Gastrocnemius medialis (tissue), 4 donors: Measurements from ENCODE around the gene SLC35F1. TPM values are rescaled to one million over a fixed set of nuclear protein-coding genes. Genes with fewer than 3 reads are reported as not detected.

ENCODE experiments used
- ATAC-seq, 2 donors: fragments of 150-250 bp; one replicate each; pipeline ENCODE4 v1.9.1; 2016
- DNase-seq, 2 donors: peaks; one replicate each; pipeline ENCODE4 v3.0.0-alpha.2; 2019
- H3K27ac ChIP-seq, 4 donors: fragments of 200-600 bp; sonication (generic); 1 replicate in 1 of 4; 2 replicates in 3 of 4; pipeline ENCODE4 v1.5.1; 2016 to 2018; ENCODE audit warnings: mild to moderate bottlenecking in 2 of 4, moderate library complexity in 1 of 4
- H3K27me3 ChIP-seq, 3 donors: fragments of 200-600 bp; sonication (generic) in 2 of 3; 1 replicate in 1 of 3; 2 replicates in 2 of 3; pipeline versions ENCODE4 v1.5.1 to v1.6.0; 2016 to 2019; ENCODE audit warnings: mild to moderate bottlenecking in 1 of 3, moderate library complexity in 1 of 3
- H3K36me3 ChIP-seq, 2 donors: fragments of 200-600 bp; sonication (generic) in 1 of 2; one replicate each; pipeline ENCODE4 v1.5.1; 2017 to 2018
- H3K4me1 ChIP-seq, 2 donors: fragments of 200-600 bp; sonication (generic) in 1 of 2; one replicate each; pipeline ENCODE4 v1.5.1; 2016 to 2017; ENCODE audit warnings: mild to moderate bottlenecking in 2 of 2
- H3K4me3 ChIP-seq, 4 donors: fragments of 200-600 bp; sonication (generic) in 3 of 4; 1 replicate in 1 of 4; 2 replicates in 3 of 4; pipeline ENCODE4 v1.5.1; 2016 to 2019; ENCODE audit warnings: mild to moderate bottlenecking in 2 of 4
- H3K9me3 ChIP-seq, 3 donors: fragments of 200-600 bp; sonication (generic) in 2 of 3; 1 replicate in 1 of 3; 2 replicates in 2 of 3; pipeline ENCODE4 v1.5.1; 2016 to 2019
- CTCF ChIP-seq, 5 experiments: fragments of 450-650 bp in 3 of 5; fragments of 200-600 bp in 2 of 5; sonication (generic) in 2 of 5; IDR thresholded peaks in 4 of 5; conservative IDR thresholded peaks in 1 of 5; 1 replicate in 4 of 5; 2 replicates in 1 of 5; pipeline ENCODE4 v1.5.1; 2016 to 2019; ENCODE audit warnings: antibody characterized with exemption in 5 of 5, mild to moderate bottlenecking in 3 of 5, moderate library complexity in 3 of 5
- POLR2A ChIP-seq, 2 donors: fragments of 450-650 bp; IDR thresholded peaks; one replicate each; pipeline ENCODE4 v1.6.1; 2017; ENCODE audit warnings: antibody characterized with exemption in 2 of 2, mild to moderate bottlenecking in 2 of 2, moderate library complexity in 2 of 2
- in situ Hi-C, 4 donors: fragments of 200-750 bp; cut with MboI; loops; one replicate each; pipeline versions ENCODE4 v1.15.0 to v1.8.0; 2017; ENCODE audit warnings: low sequenced_read_pairs in 4 of 4
- intact Hi-C: fragments of 100-400 bp; cut with DNase I; formaldehyde crosslinking; loops from one replicate; pipeline ENCODE4 v1.15.1; 2023; ENCODE audit warnings: low total_unique reads
- total RNA-seq, 4 donors: library from RNA; depleted of rRNA; stranded (reverse); fragments of >200 nt; gene quantifications; one replicate each; pipeline versions ENCODE4 v1.1.0 to v1.2.3, GENCODE V29; 2016

Gene SLC35F1
- total RNA-seq, 4 donors from 2014 or later, result 0.13 to 0.29 TPM; not detected in 2

- no peak overlapping the region for H3K4me3 ChIP-seq
- H3K9me3 ChIP-seq, result no peaks in the 10 kb centered on the region
- no peak overlapping the region for H3K27ac ChIP-seq
- in situ Hi-C loops (no loop called here), intact Hi-C loops (no loop called here)
- H3K4me1 ChIP-seq, result peaks cover 15 to 17% of the 10 kb centered on the region in 2 donors
- ATAC-seq (no peak), DNase-seq (no peak)
- H3K36me3 ChIP-seq, result no peaks in the 10 kb centered on the region
- no peaks in the 10 kb centered on the region for H3K27me3 ChIP-seq
- TF ChIP-seq POLR2A (IDR thresholded peaks at IDR 0.05) (no peak), CTCF (IDR thresholded peaks at IDR 0.05 in 4 of 5, conservative IDR thresholded peaks at IDR 0.05 in 1 of 5) (no peak)
Measured at GRCh38 chr6:118313762-118314161, 406.7 kb downstream of the SLC35F1 start.

- intact Hi-C loops (no loop called here), in situ Hi-C loops (no loop called here)
- H3K27me3 ChIP-seq, result no peaks in the 10 kb centered on the region
- peak overlapping the region in 1 of 4 donors; percentile 31 for H3K4me3 ChIP-seq
- H3K27ac ChIP-seq, result peak overlapping the region; percentile 32 to 71 (median 60)
- H3K36me3 ChIP-seq, result no peaks in the 10 kb centered on the region
- TF ChIP-seq POLR2A (IDR thresholded peaks at IDR 0.05) (no peak), CTCF (IDR thresholded peaks at IDR 0.05 in 4 of 5, conservative IDR thresholded peaks at IDR 0.05 in 1 of 5) (no peak)
- DNase-seq, result no peak
- no peaks in the 10 kb centered on the region for H3K9me3 ChIP-seq
- H3K4me1 ChIP-seq, result peaks cover 31% of the 10 kb centered on the region in 2 donors
- ATAC-seq, result peak; percentile 41 to 47
Measured at GRCh38 chr6:118316796-118317384, 409.8 kb downstream of the SLC35F1 start.

GRCh38 chr6:118317581-118318563 is 410.8 kb downstream of the SLC35F1 start:
- in situ Hi-C loops, result no loop called here
- ATAC-seq (peak; percentile 45 to 64), DNase-seq (no peak)
- intact Hi-C loops, result no loop called here
- H3K27me3 ChIP-seq, result no peaks in the 10 kb centered on the region
- no peak for TF ChIP-seq POLR2A (IDR thresholded peaks at IDR 0.05)
- TF ChIP-seq CTCF (IDR thresholded peaks at IDR 0.05 in 4 of 5, conservative IDR thresholded peaks at IDR 0.05 in 1 of 5), result no peak
- peaks cover 31% of the 10 kb centered on the region in 2 donors for H3K4me1 ChIP-seq
- H3K4me3 ChIP-seq, result peak overlapping the region in 1 of 4 donors; percentile 31
- H3K36me3 ChIP-seq, result no peaks in the 10 kb centered on the region
- no peaks in the 10 kb centered on the region for H3K9me3 ChIP-seq
- H3K27ac ChIP-seq, result peak overlapping the region; percentile 32 to 71 (median 60)

GRCh38 chr6:118318648-118319047 is 411.6 kb downstream of the SLC35F1 start:
- no peak overlapping the region for H3K4me3 ChIP-seq
- TF ChIP-seq CTCF (IDR thresholded peaks at IDR 0.05 in 4 of 5, conservative IDR thresholded peaks at IDR 0.05 in 1 of 5) (no peak), POLR2A (IDR thresholded peaks at IDR 0.05) (no peak)
- no peaks in the 10 kb centered on the region for H3K27me3 ChIP-seq
- H3K27ac ChIP-seq, result peak overlapping the region in 3 of 4 donors; percentile 48 to 63 (median 60)
- intact Hi-C loops (no loop called here), in situ Hi-C loops (no loop called here)
- ATAC-seq (no peak), DNase-seq (no peak)
- H3K36me3 ChIP-seq, result no peaks in the 10 kb centered on the region
- peaks cover 31% of the 10 kb centered on the region in 2 donors for H3K4me1 ChIP-seq
- no peaks in the 10 kb centered on the region for H3K9me3 ChIP-seq
